Keratinocyte (primary cell): ENCODE results near the gene TMEM183A. TPM values are rescaled to one million over a fixed set of nuclear protein-coding genes. Genes with fewer than 3 reads are reported as not detected.

Source experiments
- DNase-seq: peaks from one replicate; pipeline ENCODE4 v3.0.0-alpha.2; 2011; ENCODE audit warnings: low read depth, missing footprints, low spot score
- FAIRE-seq: peaks from 2 replicates; lab custom pipeline; 2011; peaks lifted over from hg19 to GRCh38; lab: Jason Lieb, UNC
- H2AFZ ChIP-seq: 2 replicates; pipeline ENCODE4 v1.6.0; 2012; ENCODE audit warnings: low read length, control low read depth, inconsistent platforms; ENCODE audit not compliant: control insufficient read depth
- H3K27ac ChIP-seq: 2 replicates; pipeline ENCODE4 v1.5.1; 2011; ENCODE audit warnings: low read length; ENCODE audit not compliant: control insufficient read depth, insufficient read depth
- H3K27me3 ChIP-seq: 3 replicates; pipeline ENCODE4 v1.6.0; 2011; ENCODE audit warnings: low read length; ENCODE audit not compliant: control insufficient read depth, insufficient read depth; ENCODE audit errors: extremely low read depth
- H3K36me3 ChIP-seq, 2 experiments: 2 replicates in 1 of 2; 3 replicates in 1 of 2; pipeline ENCODE4 v1.5.1; 2011; ENCODE audit warnings: low read length in 2 of 2, mild to moderate bottlenecking in 1 of 2; ENCODE audit not compliant: control insufficient read depth in 2 of 2, insufficient read depth in 2 of 2; ENCODE audit errors: extremely low read depth in 1 of 2
- H3K4me1 ChIP-seq: 3 replicates; pipeline ENCODE4 v1.5.1; 2011; ENCODE audit warnings: low read length; ENCODE audit not compliant: control insufficient read depth, insufficient read depth; ENCODE audit errors: extremely low read depth
- H3K4me2 ChIP-seq: 3 replicates; pipeline ENCODE4 v1.6.0; 2011; ENCODE audit warnings: low read depth, low read length; ENCODE audit not compliant: control insufficient read depth, insufficient read depth; ENCODE audit errors: extremely low read depth
- H3K4me3 ChIP-seq, 3 experiments: fragments of 200-600 bp in 1 of 3; sonication (generic) in 1 of 3; 2 replicates in 2 of 3; 3 replicates in 1 of 3; pipeline ENCODE4 v1.5.1; 2011 to 2016; ENCODE audit warnings: low read length in 3 of 3, mild to moderate bottlenecking in 3 of 3, control low read depth in 2 of 3, inconsistent platforms in 1 of 3, low read depth in 1 of 3, mixed read lengths in 1 of 3, mixed run types in 1 of 3, moderate library complexity in 1 of 3; ENCODE audit not compliant: control insufficient read depth in 2 of 3, insufficient read depth in 2 of 3; ENCODE audit errors: extremely low read depth in 1 of 3
- H3K79me2 ChIP-seq: 2 replicates; pipeline ENCODE4 v1.6.0; 2012; ENCODE audit warnings: low read length; ENCODE audit not compliant: control insufficient read depth, insufficient read depth
- H3K9ac ChIP-seq: 3 replicates; pipeline ENCODE4 v1.6.0; 2011; ENCODE audit warnings: low read length; ENCODE audit not compliant: control insufficient read depth, insufficient read depth; ENCODE audit errors: extremely low read depth
- H3K9me1 ChIP-seq: 3 replicates; pipeline ENCODE4 v1.6.0; 2011; ENCODE audit warnings: low read length; ENCODE audit not compliant: control insufficient read depth, insufficient read depth; ENCODE audit errors: extremely low read depth
- H3K9me3 ChIP-seq: 2 replicates; pipeline ENCODE4 v1.5.1; 2012; ENCODE audit warnings: low read depth, low read length; ENCODE audit not compliant: control insufficient read depth
- H4K20me1 ChIP-seq: 3 replicates; pipeline ENCODE4 v1.6.0; 2011; ENCODE audit warnings: low read length; ENCODE audit not compliant: control insufficient read depth, insufficient read depth; ENCODE audit errors: extremely low read depth
- CTCF ChIP-seq, 3 experiments: IDR thresholded peaks in 1 of 3; conservative IDR thresholded peaks in 1 of 3; optimal IDR thresholded peaks in 1 of 3; 2 replicates in 2 of 3; 3 replicates in 1 of 3; pipeline versions ENCODE3 to v1.5.1; 2011; ENCODE audit warnings: low read length in 3 of 3, mild to moderate bottlenecking in 3 of 3, moderate library complexity in 2 of 3, control low read depth in 1 of 3, inconsistent platforms in 1 of 3; ENCODE audit not compliant: insufficient read depth in 2 of 3; ENCODE audit errors: extremely low read depth in 1 of 3
- EZH2 ChIP-seq: IDR thresholded peaks from one replicate; pipeline ENCODE4 v1.6.1; 2012; ENCODE audit warnings: inconsistent platforms, mild to moderate bottlenecking, low read length, moderate library complexity
- dilution Hi-C: fragments of 300-500 bp; cut with MboI; formaldehyde crosslinking; loops from one replicate; pipeline ENCODE4 v1.7.0; 2020; ENCODE audit warnings: low sequenced_read_pairs; ENCODE audit not compliant: extremely low pct_ligation_motif_present
- polyA plus RNA-seq, 5 experiments: library from polyadenylated mRNA; depleted of rRNA in 3 of 5; stranded (reverse) in 3 of 5; stranded (forward) in 1 of 5; unstranded in 1 of 5; fragments of >200 nt; gene quantifications; 1 replicate in 1 of 5; 2 replicates in 3 of 5; 3 replicates in 1 of 5; pipeline versions ENCODE4 v1.2.1 to v1.2.3, GENCODE V29; 2011 to 2012; ENCODE audit warnings: missing spikeins in 2 of 5, low read depth in 1 of 5, low replicate concordance in 1 of 5

The TMEM183A gene
- polyA plus RNA-seq, 1 donor (not counting 4 experiments of a cell fraction or from before 2014, with no cell fraction given): 88.2 TPM

DNA sequence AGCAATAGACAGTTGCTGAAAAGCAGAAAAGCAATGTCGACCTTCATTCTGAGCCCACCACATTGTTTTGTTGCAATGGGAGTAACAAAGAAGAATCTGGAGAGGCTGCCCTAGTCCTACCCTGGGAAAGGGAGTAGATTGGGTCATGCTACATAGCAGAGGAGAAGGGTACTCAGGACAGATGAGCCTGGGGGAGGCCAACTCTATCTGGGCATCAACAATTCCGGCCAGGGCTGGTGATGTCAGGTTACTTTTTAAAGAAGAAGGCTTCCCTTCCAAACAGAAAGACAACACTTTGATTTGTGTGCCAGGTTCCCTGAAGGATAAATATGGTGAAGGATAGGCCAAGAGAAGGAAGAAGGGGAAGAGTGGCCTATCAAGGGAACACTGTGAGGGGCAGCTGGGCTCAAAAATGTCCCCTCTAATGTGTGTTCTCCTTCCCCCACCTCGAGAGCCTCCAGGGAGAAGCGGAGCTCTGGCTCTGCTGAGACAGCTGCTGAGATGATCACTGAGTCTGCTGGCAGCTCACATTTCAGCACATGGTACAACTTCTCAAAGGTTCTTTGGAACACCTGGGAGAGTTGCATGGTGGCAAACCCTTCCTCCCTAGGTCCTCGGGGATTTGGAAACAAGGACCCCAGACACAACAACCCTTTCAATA lies 45.8 kb upstream of the TMEM183A start:
- no peak overlapping the region for H3K27ac ChIP-seq
- FAIRE-seq: no peak

GRCh38 chr1:202964791-202965410 lies 42.3 kb upstream of the TMEM183A start:
- no peaks in the 10 kb centered on the region for H3K9me3 ChIP-seq
- no peak overlapping the region for H2AFZ ChIP-seq
- H3K9me1 ChIP-seq: peaks cover 3% of the 10 kb centered on the region
- dilution Hi-C loops: no loop called here
- peak; percentile 52 for DNase-seq
- peaks cover 22 to 33% of the 10 kb centered on the region in 2 experiments for H3K36me3 ChIP-seq
- H3K4me3 ChIP-seq: peak overlapping the region in 2 of 3 experiments; percentile 7 to 28
- peak; percentile 66 for FAIRE-seq
- peak overlapping the region; percentile 97 for H3K4me2 ChIP-seq
- peaks cover 37% of the 10 kb centered on the region for H3K4me1 ChIP-seq
- no peaks in the 10 kb centered on the region for H4K20me1 ChIP-seq
- peak overlapping the region; percentile 84 for H3K27ac ChIP-seq
- peak overlapping the region; percentile 56 for H3K9ac ChIP-seq
- H3K79me2 ChIP-seq: peaks cover 19% of the 10 kb centered on the region
- no peaks in the 10 kb centered on the region for H3K27me3 ChIP-seq
- TF ChIP-seq EZH2 (no peak), CTCF (optimal IDR thresholded peaks at IDR 0.05 in 1 of 3, IDR thresholded peaks at IDR 0.05 in 1 of 3, conservative IDR thresholded peaks at IDR 0.05 in 1 of 3; ENCODE audit: extremely low read depth in 1 of 3, insufficient read depth in 2 of 3, low read length in 3 of 3) (no peak)

More for the DNA sequence above, 45.8 kb upstream of the TMEM183A start:
- Histone ChIP-seq H2AFZ (no peak overlapping the region), H3K79me2 (peaks cover 28% of the 10 kb centered on the region), H3K9ac (no peak overlapping the region), H3K27me3 (no peaks in the 10 kb centered on the region), H3K4me2 (no peak overlapping the region), H3K36me3 (peaks cover 22 to 33% of the 10 kb centered on the region in 2 experiments), H3K4me1 (peaks cover 46% of the 10 kb centered on the region), H3K9me1 (peaks cover 3% of the 10 kb centered on the region), H3K4me3 (no peak overlapping the region), H3K9me3 (no peaks in the 10 kb centered on the region), H4K20me1 (no peaks in the 10 kb centered on the region)
- TF ChIP-seq EZH2: no peak
- TF ChIP-seq CTCF (optimal IDR thresholded peaks at IDR 0.05 in 1 of 3, IDR thresholded peaks at IDR 0.05 in 1 of 3, conservative IDR thresholded peaks at IDR 0.05 in 1 of 3; ENCODE audit: extremely low read depth in 1 of 3, insufficient read depth in 2 of 3, low read length in 3 of 3): no peak
- DNase-seq: no peak
- dilution Hi-C loops: no loop called here
